Heart left ventricle (tissue), 16 donors: ENCODE measurements around the gene CHD5. TPM values are rescaled to one million over a fixed set of nuclear protein-coding genes. Genes with fewer than 3 reads are reported as not detected.
A peak's percentile ranks its signal among the peaks of the same experiment; 100 is the strongest.

Source experiments
- ATAC-seq, 4 donors: fragments of 200-7000 bp; cut with Tn5 transposase; one replicate each; pipeline ENCODE4 v1.9.1; 2020 to 2022; ENCODE audit warnings: moderate library complexity in 4 of 4, mild to moderate bottlenecking in 3 of 4, moderate number of reproducible peaks in 1 of 4
- DNase-seq, 5 donors: peaks; one replicate each; pipeline ENCODE4 v3.0.0-alpha.2; 2020
- H3K27ac ChIP-seq, 12 donors: fragments of 200-600 bp; sonication (generic) in 4 of 12; one replicate each; pipeline versions ENCODE4 v1.5.0 to v1.8.0; 2016 to 2022; ENCODE audit warnings: mild to moderate bottlenecking in 2 of 12
- H3K27me3 ChIP-seq, 9 donors: fragments of 200-600 bp; sonication (generic) in 2 of 9; one replicate each; pipeline versions ENCODE4 v1.5.1 to v1.8.0; 2016 to 2022; ENCODE audit warnings: mild to moderate bottlenecking in 3 of 9
- H3K36me3 ChIP-seq, 9 donors: fragments of 200-600 bp; sonication (generic) in 2 of 9; one replicate each; pipeline versions ENCODE4 v1.5.0 to v1.8.0; 2018 to 2022; ENCODE audit warnings: mild to moderate bottlenecking in 2 of 9
- H3K4me1 ChIP-seq, 12 donors: fragments of 200-600 bp; sonication (generic) in 4 of 12; one replicate each; pipeline versions ENCODE4 v1.5.0 to v1.8.0; 2016 to 2022; ENCODE audit warnings: mild to moderate bottlenecking in 3 of 12
- H3K4me3 ChIP-seq, 12 donors: fragments of 200-600 bp; sonication (generic) in 4 of 12; one replicate each; pipeline versions ENCODE4 v1.5.0 to v1.8.0; 2017 to 2022; ENCODE audit warnings: mild to moderate bottlenecking in 9 of 12, moderate library complexity in 4 of 12
- H3K9me3 ChIP-seq, 12 donors: fragments of 200-600 bp; sonication (generic) in 4 of 12; one replicate each; pipeline versions ENCODE4 v1.5.0 to v1.8.0; 2016 to 2022; ENCODE audit warnings: mild to moderate bottlenecking in 1 of 12
- CTCF ChIP-seq, 12 donors: fragments of 200-600 bp; sonication (generic) in 4 of 12; IDR thresholded peaks; one replicate each; pipeline versions ENCODE4 v1.5.0 to v1.8.0; 2018 to 2022; ENCODE audit warnings: antibody characterized with exemption in 12 of 12, mild to moderate bottlenecking in 5 of 12
- POLR2A ChIP-seq, 2 donors: fragments of 450-650 bp; IDR thresholded peaks; one replicate each; pipeline ENCODE4 v1.6.1; 2017; ENCODE audit warnings: antibody characterized with exemption in 2 of 2, mild to moderate bottlenecking in 2 of 2, moderate library complexity in 2 of 2
- WGBS, 4 donors: extraction: QIAGEN DNeasy Blood & Tissue Kit in 2 of 4; methylation state at CpG; one replicate each; pipeline versions ENCODE4 v1.1.5 to v1.1.7; 2013 to 2018; 5-methylcytosine and 5-hydroxymethylcytosine counted together
- intact Hi-C, 10 donors: fragments of 100-400 bp; cut with DNase I; formaldehyde crosslinking; loops; one replicate each; pipeline versions ENCODE4 v1.11.1 to v1.14.2; 2022
- polyA plus RNA-seq, 2 donors: library from polyadenylated mRNA; stranded (reverse); fragments of 200-250 nt; gene quantifications; one replicate each; pipeline ENCODE4 v1.2.3, GENCODE V29; 2013
- total RNA-seq, 9 donors: library from RNA; depleted of rRNA in 2 of 9; stranded (reverse); fragments of >200 nt in 2 of 9; fragmentation: NEBNext Ultra II Directional in 3 of 9; extraction: Animal tissue kit (Norgen Biotek cat#: 25700) in 3 of 9; gene quantifications; one replicate each; pipeline versions ENCODE4 v1.1.0 to v1.2.4, GENCODE V29; 2016 to 2023
- donor health status: ischemic (EF 13 %, LVEDD 7.1; RV severe dilation, severe dysfunction).
- donor health status: healthy with polysubstance abuse.
- donor health status: DM: no; HTN: yes; CAD: no.
- donor health status: DM: no; HTN: no; CAD: no.
- donor health status: ischemic (EF 25% LVEDD 6.9; RV normal size, moderate dysfunction).
- donor health status: ischemic (EF 25% LVEDD 5.7; RV mildly dilated, moderate dysfunction).
- donor health status: healthy.
- donor health status: DM: yes; HTN: yes; CAD: no.
- donor health status: ischemic (EF 35%, LVEDD 5.7; RV mildly dilated, moderate dysfunction).
- donor health status: nonischemic (EF 11% LVEDD 7.7; RV severe dilation, severe dysfunction).
- donor health status: DM: yes; HTN: yes; CAD: no.
- donor health status: PGD.
- donor health status: ischemic (EF 29% LVEDD 5.4; RV normal size, mild dysfunction).
- donor health status: nonischemic (EF 23%, LVEDD 6.1; RV moderate dilation, normal function).

The CHD5 gene
- total and polyA plus RNA-seq, 11 donors = 0.07 to 1.3 (median 0.22) TPM; not detected in 2

- no peaks in the 10 kb centered on the region for H3K36me3 ChIP-seq
- intact Hi-C loops = no loop called here
- no peak overlapping the region for H3K27ac ChIP-seq
- DNase-seq = peak in 3 of 5 donors; percentile 10 to 20 (median 12)
- no peak for TF ChIP-seq POLR2A (IDR thresholded peaks at IDR 0.05)
- no peak for TF ChIP-seq CTCF (IDR thresholded peaks at IDR 0.05)
- H3K9me3 ChIP-seq = peaks cover 0 to 21% (median 9%) of the 10 kb centered on the region in 12 donors
- H3K4me3 ChIP-seq = no peak overlapping the region
- WGBS, 4 donors = 85 to 89% (median 86%) methylated on average over 14 of the region's 14 CpGs
- no peak for ATAC-seq
- H3K27me3 ChIP-seq = peaks cover 0 to 17% (median 0%) of the 10 kb centered on the region in 9 donors
- no peaks in the 10 kb centered on the region for H3K4me1 ChIP-seq
These were observed 66.4 kb downstream of the CHD5 start for GRCh38 chr1:6113745-6114144.

GRCh38 chr1:6113116-6113515 lies 67.0 kb downstream of the CHD5 start:
- intact Hi-C loops = no loop called here
- TF ChIP-seq CTCF (IDR thresholded peaks at IDR 0.05) (no peak), POLR2A (IDR thresholded peaks at IDR 0.05) (no peak)
- no peaks in the 10 kb centered on the region for H3K4me1 ChIP-seq
- peaks cover 0 to 21% (median 0%) of the 10 kb centered on the region in 9 donors for H3K27me3 ChIP-seq
- 56 to 64% (median 60%) methylated on average over 10 of the region's 10 CpGs for WGBS, 4 donors
- no peak overlapping the region for H3K4me3 ChIP-seq
- H3K36me3 ChIP-seq = no peaks in the 10 kb centered on the region
- H3K9me3 ChIP-seq = peaks cover 0 to 20% (median 9%) of the 10 kb centered on the region in 12 donors
- ATAC-seq (no peak), DNase-seq (peak in 3 of 5 donors; percentile 11 to 33 (median 13))
- H3K27ac ChIP-seq = no peak overlapping the region

GRCh38 chr1:6112690-6113005 lies 67.5 kb downstream of the CHD5 start:
- ATAC-seq = no peak
- intact Hi-C loops = no loop called here
- WGBS, 4 donors = 45 to 77% (median 66%) methylated on average over 4 to 5 of the region's 5 CpGs

More at GRCh38 chr1:6112690-6113005, 67.5 kb downstream of the CHD5 start:
- H3K36me3 ChIP-seq = no peaks in the 10 kb centered on the region
- no peak for TF ChIP-seq CTCF (IDR thresholded peaks at IDR 0.05)
- TF ChIP-seq POLR2A (IDR thresholded peaks at IDR 0.05) = no peak
- H3K27me3 ChIP-seq = peaks cover 0 to 21% (median 0%) of the 10 kb centered on the region in 9 donors
- H3K27ac ChIP-seq = no peak overlapping the region
- H3K9me3 ChIP-seq = peaks cover 0 to 15% (median 7%) of the 10 kb centered on the region in 12 donors
- DNase-seq = peak in 1 of 5 donors; percentile 9
- H3K4me3 ChIP-seq = no peak overlapping the region
- no peaks in the 10 kb centered on the region for H3K4me1 ChIP-seq
